K562 (cell line): ENCODE measurements around the gene TTC27. TPM values are rescaled to one million over a fixed set of nuclear protein-coding genes. Genes with fewer than 3 reads are reported as not detected.

Experiments
- ATAC-seq: fragments of 200-7000 bp; cut with Tn5 transposase; 3 replicates; pipeline ENCODE4 v1.9.1; 2020; ENCODE audit warnings: moderate library complexity
- BruUV-seq: library from RNA; stranded (reverse); fragments of 400-500 nt; replicated peaks from 2 replicates; lab custom pipeline; 2021; lab: Mats Ljungman, UMichigan
- CTCF ChIA-PET: fragments of 300-600 bp; formaldehyde crosslinking; extraction: SDS; loops from one replicate; lab custom pipeline; 2021; ENCODE audit warnings: low intra/inter-chr PET ratio; lab: Yijun Ruan, JAX
- POLR2A ChIA-PET: fragments of 300-600, 350-650 bp; sonication (Branson Sonifier 250); formaldehyde crosslinking; extraction: SDS; loops from one replicate; lab custom pipeline; 2021; ENCODE audit warnings: antibody characterized with exemption, inconsistent platforms; lab: Yijun Ruan, JAX
- DNase-seq, 4 experiments: peaks; one replicate each; pipeline versions ENCODE4 v3.0.0 to v3.0.0-alpha.2; 2011 to 2018; ENCODE audit warnings: low spot score in 3 of 4, mixed read lengths in 3 of 4; ENCODE audit errors: extremely low read depth in 1 of 4
- FAIRE-seq: peaks from 2 replicates; lab custom pipeline; 2011; peaks lifted over from hg19 to GRCh38; lab: Jason Lieb, UNC
- H2AFZ ChIP-seq: 2 replicates; pipeline ENCODE4 v1.6.0; 2011; ENCODE audit warnings: low read depth, low read length, control low read depth, inconsistent platforms
- H3K27ac ChIP-seq: fragments of 200-600 bp; 3 replicates; pipeline ENCODE4 v1.8.0; 2011; ENCODE audit warnings: low read depth, mild to moderate bottlenecking, control low read depth, inconsistent platforms, low read length, moderate library complexity, mixed read lengths; ENCODE audit errors: extremely low read depth
- H3K27me3 ChIP-seq, 2 experiments: fragments of 300-600 bp in 1 of 2; 2 replicates in 1 of 2; 3 replicates in 1 of 2; pipeline versions ENCODE4 v1.6.0 to v1.8.0; 2011; ENCODE audit warnings: inconsistent platforms in 2 of 2, low read length in 2 of 2, mild to moderate bottlenecking in 1 of 2, mixed read lengths in 1 of 2, moderate library complexity in 1 of 2; ENCODE audit not compliant: control insufficient read depth in 2 of 2, insufficient read depth in 2 of 2
- H3K36me3 ChIP-seq: fragments of 300-600 bp; 3 replicates; pipeline ENCODE4 v1.8.0; 2011; ENCODE audit warnings: mild to moderate bottlenecking, low read length, inconsistent platforms; ENCODE audit not compliant: control insufficient read depth, insufficient read depth
- H3K4me1 ChIP-seq, 2 experiments: fragments of 200-600 bp in 1 of 2; replicated peaks in 1 of 2; 2 replicates in 1 of 2; 3 replicates in 1 of 2; pipeline versions ENCODE4 v1.5.1 to v1.8.0; 2011; ENCODE audit warnings: inconsistent platforms in 2 of 2, low read length in 2 of 2, mild to moderate bottlenecking in 1 of 2, mixed read lengths in 1 of 2, moderate library complexity in 1 of 2; ENCODE audit not compliant: control insufficient read depth in 2 of 2, insufficient read depth in 2 of 2
- H3K4me2 ChIP-seq: 2 replicates; pipeline ENCODE4 v1.6.1; 2011; ENCODE audit warnings: low read length, control low read depth, inconsistent platforms, mixed read lengths; ENCODE audit not compliant: insufficient read depth
- H3K4me3 ChIP-seq: fragments of 200-600 bp; sonication (generic), shearing (Covaris generic); 2 replicates; pipeline ENCODE4 v1.5.1; 2016; ENCODE audit warnings: control low read depth, inconsistent platforms
- H3K79me2 ChIP-seq: fragments of 200-600 bp; 3 replicates; pipeline ENCODE4 v1.8.0; 2011; ENCODE audit warnings: low read length, inconsistent platforms; ENCODE audit not compliant: control insufficient read depth, insufficient read depth
- H3K9ac ChIP-seq, 2 experiments: 2 replicates each; pipeline versions ENCODE4 v1.6.0 to v1.6.1; 2011; ENCODE audit warnings: low read depth in 2 of 2, low read length in 2 of 2, control low read depth in 1 of 2, inconsistent platforms in 1 of 2, mild to moderate bottlenecking in 1 of 2, mixed read lengths in 1 of 2; ENCODE audit not compliant: insufficient read depth in 1 of 2
- H3K9me1 ChIP-seq: one replicate; pipeline ENCODE4 v1.6.0; 2011; ENCODE audit warnings: inconsistent platforms, mild to moderate bottlenecking, low read length, moderate library complexity; ENCODE audit not compliant: control insufficient read depth, insufficient read depth
- H3K9me3 ChIP-seq: replicated peaks from 2 replicates; pipeline ENCODE4 v1.5.1; 2011; ENCODE audit warnings: low read depth, low read length, inconsistent platforms; ENCODE audit not compliant: control insufficient read depth, insufficient read depth
- H4K20me1 ChIP-seq: replicated peaks from 2 replicates; pipeline ENCODE4 v1.6.1; 2011; ENCODE audit warnings: low read length, inconsistent platforms, mixed read lengths; ENCODE audit not compliant: control insufficient read depth, insufficient read depth
- C11orf30 ChIP-seq: fragments of 450-650 bp; IDR thresholded peaks from 2 replicates; pipeline ENCODE4 v1.6.1; 2016; ENCODE audit warnings: low read depth, mild to moderate bottlenecking
- CAMTA2 ChIP-seq: fragments of 250-450 bp; sonication (Bioruptor Pico); conservative IDR thresholded peaks from 2 replicates; pipeline ENCODE4 v1.5.1; 2022
- CHD4 ChIP-seq: fragments of 200-600 bp; sonication (generic); IDR thresholded peaks from 3 replicates; pipeline ENCODE4 v1.6.1; 2012; ENCODE audit warnings: low read depth, mild to moderate bottlenecking, mixed read lengths, low read length, inconsistent platforms; ENCODE audit not compliant: insufficient read depth, insufficient replicate concordance, poor library complexity, severe bottlenecking
- CSDE1 ChIP-seq, 2 experiments: fragments of 450-650 bp; IDR thresholded peaks; 2 replicates each; pipeline ENCODE4 v1.6.1; 2016; ENCODE audit warnings: mild to moderate bottlenecking in 1 of 2
- GTF2B ChIP-seq: IDR thresholded peaks from 2 replicates; pipeline ENCODE4 v1.6.1; 2011; ENCODE audit not compliant: insufficient read length; ENCODE audit errors: extremely low read depth
- PRMT5 ChIP-seq: sonication (generic); formaldehyde crosslinking; IDR thresholded peaks from 2 replicates; pipeline ENCODE4 v1.5.0; 2020; ENCODE audit warnings: missing genetic modification reagents
- ZBTB2 ChIP-seq: fragments of 450-650 bp; IDR thresholded peaks from 2 replicates; pipeline ENCODE4 v1.6.1; 2016; ENCODE audit warnings: antibody characterized with exemption
- ZNF224 ChIP-seq: sonication (generic); formaldehyde crosslinking; IDR thresholded peaks from 2 replicates; pipeline ENCODE4 v1.8.0; 2022; ENCODE audit warnings: mild to moderate bottlenecking, missing genetic modification reagents
- ZNF696 ChIP-seq: fragments of 250-450 bp; sonication (Bioruptor Pico); conservative IDR thresholded peaks from 2 replicates; pipeline ENCODE4 v1.4.0; 2020; ENCODE audit warnings: mild to moderate bottlenecking, moderate library complexity
- WGBS: fragments of 100-300 bp; shearing (Covaris generic); methylation state at CpG from one replicate; pipeline ENCODE4 v1.1.6; 2016; ENCODE audit warnings: low coverage, mixed read lengths; ENCODE audit not compliant: insufficient coverage; ENCODE audit errors: missing lambda C conversion rate; 5-methylcytosine and 5-hydroxymethylcytosine counted together
- in situ Hi-C: fragments of 300-500 bp; cut with MboI; formaldehyde crosslinking; loops from 4 replicates; pipeline ENCODE4 v1.15.0; 2018; ENCODE audit warnings: inconsistent platforms, mixed read lengths
- intact Hi-C: fragments of 100-400 bp; cut with micrococcal nuclease; formaldehyde crosslinking; loops from 2 replicates; pipeline ENCODE4 v1.14.2; 2022
- polyA plus RNA-seq, 8 experiments: library from polyadenylated mRNA; depleted of rRNA in 4 of 8; stranded (reverse) in 5 of 8; unstranded in 3 of 8; fragments of >200 nt; fragmentation: Nextera tagmentation in 2 of 8; fragmentation: Illumina TruSeq in 1 of 8; extraction: Ambion mirVana in 2 of 8; extraction: Trizol in 1 of 8; gene quantifications; 2 replicates each; pipeline versions ENCODE4 v1.2.1 to v1.2.3, GENCODE V29; 2011 to 2014; ENCODE audit warnings: inconsistent platforms in 1 of 8, missing spikeins in 1 of 8
- total RNA-seq, 7 experiments: library from RNA; depleted of rRNA in 6 of 7; stranded (reverse); fragments of >200 nt in 6 of 7; fragmentation: Illumina TruSeq in 2 of 7; extraction: Trizol in 2 of 7; gene quantifications; 2 replicates each; pipeline versions ENCODE4 v1.2.1 to v1.2.3, GENCODE V29; 2011 to 2021; ENCODE audit warnings: low replicate concordance in 1 of 7

Gene TTC27
- total and polyA plus RNA-seq, 9 of the 15 experiments (the other 6 are each of a cell fraction or from before 2014, with no cell fraction given) = 44.3 to 93.4 (median 57.3) TPM

GRCh38 chr2:32719430-32719829, 91.6 kb downstream of the TTC27 start:
- H3K4me3 ChIP-seq = no peak overlapping the region
- in situ Hi-C loops = no loop called here
- BruUV-seq = no TSS peak
- ChIA-PET POLR2A (interaction anchor here (0.6 to 1.1 kb wide), 2 partner anchors 12 to 913 kb away, joined by 3 read pairs; no protein-coding TSS in a partner anchor), CTCF (no interaction called here)
- H3K9me3 ChIP-seq = no peaks in the 10 kb centered on the region
- no peak for ATAC-seq
- no peaks in the 10 kb centered on the region for H3K9me1 ChIP-seq
- no peak overlapping the region for H2AFZ ChIP-seq
- no peak for TF ChIP-seq CHD4
- TF ChIP-seq CAMTA2 = no peak
- no peak for TF ChIP-seq CSDE1 (IDR thresholded peaks at IDR 0.05)
- no peak for TF ChIP-seq ZBTB2
- TF ChIP-seq ZNF696 (CRISPR knock-in tag) = no peak
- no peak for TF ChIP-seq C11orf30
- no peak for TF ChIP-seq GTF2B
- TF ChIP-seq PRMT5 (CRISPR knock-in tag) = no peak
- TF ChIP-seq ZNF224 (CRISPR knock-in tag) = no peak
- TF ChIP-seq, all 486 proteins: peak for 0
- peaks cover 6 to 11% of the 10 kb centered on the region in 2 experiments; a peak in 2 of 5 replicates for H3K4me1 ChIP-seq
- H4K20me1 ChIP-seq = peaks cover 7% of the 10 kb centered on the region; the same call in 1 of the 2 replicates
- FAIRE-seq = no peak
- H3K27ac ChIP-seq = no peak overlapping the region
- H3K9ac ChIP-seq = no peak overlapping the region
- intact Hi-C loops = no loop called here
- no peak for DNase-seq
- peaks cover 16% of the 10 kb centered on the region; the same call in 2 of the 3 replicates for H3K36me3 ChIP-seq
- H3K79me2 ChIP-seq = no peaks in the 10 kb centered on the region
- no peaks in the 10 kb centered on the region for H3K27me3 ChIP-seq
- 83% methylated on average over 2 of the region's 2 CpGs for WGBS
- no peak overlapping the region for H3K4me2 ChIP-seq
